ENCODE results near the gene EIF3I.

The EIF3I gene

GRCh38 chr1:32221980-32222755 lies at the start of gene EIF3I, which contains the start of gene TMEM234:
Gene EIF3I, plus strand, starts transcription at chr1:32222407. Its CDS starts 35 bp downstream, at chr1:32222442.
Gene TMEM234, minus strand, starts transcription at chr1:32222353. Its CDS starts 31 bp downstream, at chr1:32222322.
- peak; percentile 95 for DNase-seq

GRCh38 chr1:32172621-32173245 lies 49.5 kb upstream of the EIF3I start:
- DNase-seq, result no peak

- no peak for DNase-seq
Observed at GRCh38 chr1:32178380-32179192, 43.6 kb upstream of the EIF3I start.

GRCh38 chr1:32179193-32179442 lies 43.1 kb upstream of the EIF3I start:
- DNase-seq, result no peak

- peak; percentile 90 for DNase-seq
Observed at GRCh38 chr1:32179443-32180185, 42.6 kb upstream of the EIF3I start, which contains the start of gene TXLNA. Gene TXLNA, plus strand, starts transcription at chr1:32179675. Its CDS starts 671 bp downstream, at chr1:32180346.

GRCh38 chr1:32180186-32181060 lies 41.8 kb upstream of the EIF3I start:
- DNase-seq, result peak; percentile 31

- no peak for DNase-seq
Observed at GRCh38 chr1:32181065-32181464, 41.1 kb upstream of the EIF3I start.

GRCh38 chr1:32181563-32181962 lies 40.6 kb upstream of the EIF3I start:
- no peak for DNase-seq

GRCh38 chr1:32182060-32182459 lies 40.1 kb upstream of the EIF3I start:
- no peak for DNase-seq

GRCh38 chr1:32184650-32185049 lies 37.6 kb upstream of the EIF3I start:
- DNase-seq, result no peak

- no peak for DNase-seq
Observed at GRCh38 chr1:32186077-32186476, 36.1 kb upstream of the EIF3I start.

GRCh38 chr1:32186491-32186890 lies 35.7 kb upstream of the EIF3I start:
- no peak for DNase-seq

- DNase-seq, result no peak
Observed at GRCh38 chr1:32187850-32188249, 34.4 kb upstream of the EIF3I start.

GRCh38 chr1:32192220-32192948 lies 29.8 kb upstream of the EIF3I start:
- no peak for DNase-seq

GRCh38 chr1:32194984-32195383 lies 27.2 kb upstream of the EIF3I start:
- DNase-seq, result no peak

GRCh38 chr1:32195531-32195930 lies 26.7 kb upstream of the EIF3I start:
- DNase-seq, result no peak

- peak; percentile 57 for DNase-seq
Observed at GRCh38 chr1:32195972-32196823, 26.0 kb upstream of the EIF3I start.

- no peak for DNase-seq
Observed at GRCh38 chr1:32197074-32197473, 25.1 kb upstream of the EIF3I start.

GRCh38 chr1:32197837-32198236 lies 24.4 kb upstream of the EIF3I start:
- DNase-seq, result no peak

Measured in CD4-positive, alpha-beta T cell treated with Interleukin-21 for 1 hour (primary cell).